A549 (cell line): ENCODE results near the gene ATAT1.

ENCODE experiments used
- BHLHE40 ChIP-seq: IDR thresholded peaks from 2 replicates; pipeline ENCODE4 v1.6.1; 2012; ENCODE audit warnings: low read depth, low read length, inconsistent platforms
- CHD2 ChIP-seq: fragments of 150-350 bp; IDR thresholded peaks from 2 replicates; pipeline ENCODE4 v1.6.1; 2014; ENCODE audit warnings: low read length; ENCODE audit not compliant: partially characterized antibody
- EHF ChIP-seq: fragments of 250-450 bp; sonication (Bioruptor Pico); IDR thresholded peaks from 2 replicates; pipeline ENCODE4 v1.5.0; 2020; ENCODE audit warnings: mild to moderate bottlenecking
- EP300 ChIP-seq, 2 experiments: fragments of >200 bp; sonication (Bioruptor Twin); formaldehyde crosslinking; IDR thresholded peaks; 2 replicates in 1 of 2; 3 replicates in 1 of 2; pipeline ENCODE4 v1.6.1; 2016 to 2017
- ESRRA ChIP-seq: fragments of 150-350 bp; IDR thresholded peaks from 2 replicates; pipeline ENCODE4 v1.6.1; 2014; ENCODE audit warnings: mild to moderate bottlenecking, low read length, borderline replicate concordance
- JUNB ChIP-seq: fragments of >200 bp; sonication (Bioruptor Twin); formaldehyde crosslinking; IDR thresholded peaks from 2 replicates; pipeline ENCODE4 v1.6.1; 2016
- NFE2L2 ChIP-seq: fragments of 150-350 bp; conservative IDR thresholded peaks from 2 replicates; pipeline ENCODE4 v1.6.1; 2014; ENCODE audit warnings: low read length
- POLR2A ChIP-seq: IDR thresholded peaks from 2 replicates; pipeline ENCODE4 v1.6.1; 2012; ENCODE audit warnings: mild to moderate bottlenecking, low read length
- TF ChIP-seq, protein P1 (sequence below): fragments of >200 bp; sonication (Bioruptor Twin); formaldehyde crosslinking; IDR thresholded peaks from 3 replicates; pipeline ENCODE4 v1.5.1; 2016
- TF ChIP-seq, protein P2 (sequence below): fragments of 200-600 bp; sonication (generic); IDR thresholded peaks from 2 replicates; pipeline ENCODE4 v1.6.1; 2016; ENCODE audit warnings: antibody characterized with exemption, mild to moderate bottlenecking, moderate library complexity
- TF ChIP-seq, protein P3 (sequence below): fragments of 450-650 bp; IDR thresholded peaks from 2 replicates; pipeline ENCODE4 v1.6.1; 2014; ENCODE audit warnings: antibody characterized with exemption
- TF ChIP-seq, protein P4 (sequence below): IDR thresholded peaks from 2 replicates; pipeline ENCODE4 v1.6.1; 2012
- TF ChIP-seq, protein P5 (sequence below): IDR thresholded peaks from 2 replicates; pipeline ENCODE4 v1.6.1; 2012; ENCODE audit warnings: low read depth, borderline replicate concordance

DNA sequence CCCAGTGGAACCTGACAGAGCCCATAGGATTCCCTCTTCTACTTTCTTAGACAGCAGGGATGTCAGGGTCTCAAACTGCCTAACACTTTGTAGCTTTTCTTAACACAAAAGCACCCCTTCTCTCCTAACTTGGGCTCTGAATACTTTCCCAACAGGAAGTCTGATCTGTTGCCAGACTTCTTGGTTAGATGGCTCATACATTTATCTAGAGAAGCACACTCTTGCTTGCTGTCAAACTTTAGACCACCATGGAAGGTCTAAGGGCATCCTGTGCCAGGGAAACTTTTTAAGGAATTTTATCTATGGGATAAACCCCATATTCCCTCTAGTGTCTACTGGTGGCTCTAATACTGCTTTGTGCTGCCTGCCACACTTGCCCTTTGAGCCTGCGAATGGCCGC lies 17.0 kb downstream of the ATAT1 start:
- TF ChIP-seq BHLHE40 (no peak), POLR2A (no peak), EHF (CRISPR knock-in tag) (no peak), EP300 (IDR thresholded peaks at IDR 0.05) (no peak), ESRRA (no peak), JUNB (no peak), NFE2L2 (no peak), CHD2 (no peak)
- TF ChIP-seq, protein P1, sequence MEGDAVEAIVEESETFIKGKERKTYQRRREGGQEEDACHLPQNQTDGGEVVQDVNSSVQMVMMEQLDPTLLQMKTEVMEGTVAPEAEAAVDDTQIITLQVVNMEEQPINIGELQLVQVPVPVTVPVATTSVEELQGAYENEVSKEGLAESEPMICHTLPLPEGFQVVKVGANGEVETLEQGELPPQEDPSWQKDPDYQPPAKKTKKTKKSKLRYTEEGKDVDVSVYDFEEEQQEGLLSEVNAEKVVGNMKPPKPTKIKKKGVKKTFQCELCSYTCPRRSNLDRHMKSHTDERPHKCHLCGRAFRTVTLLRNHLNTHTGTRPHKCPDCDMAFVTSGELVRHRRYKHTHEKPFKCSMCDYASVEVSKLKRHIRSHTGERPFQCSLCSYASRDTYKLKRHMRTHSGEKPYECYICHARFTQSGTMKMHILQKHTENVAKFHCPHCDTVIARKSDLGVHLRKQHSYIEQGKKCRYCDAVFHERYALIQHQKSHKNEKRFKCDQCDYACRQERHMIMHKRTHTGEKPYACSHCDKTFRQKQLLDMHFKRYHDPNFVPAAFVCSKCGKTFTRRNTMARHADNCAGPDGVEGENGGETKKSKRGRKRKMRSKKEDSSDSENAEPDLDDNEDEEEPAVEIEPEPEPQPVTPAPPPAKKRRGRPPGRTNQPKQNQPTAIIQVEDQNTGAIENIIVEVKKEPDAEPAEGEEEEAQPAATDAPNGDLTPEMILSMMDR, result no peak
- TF ChIP-seq, protein P2, sequence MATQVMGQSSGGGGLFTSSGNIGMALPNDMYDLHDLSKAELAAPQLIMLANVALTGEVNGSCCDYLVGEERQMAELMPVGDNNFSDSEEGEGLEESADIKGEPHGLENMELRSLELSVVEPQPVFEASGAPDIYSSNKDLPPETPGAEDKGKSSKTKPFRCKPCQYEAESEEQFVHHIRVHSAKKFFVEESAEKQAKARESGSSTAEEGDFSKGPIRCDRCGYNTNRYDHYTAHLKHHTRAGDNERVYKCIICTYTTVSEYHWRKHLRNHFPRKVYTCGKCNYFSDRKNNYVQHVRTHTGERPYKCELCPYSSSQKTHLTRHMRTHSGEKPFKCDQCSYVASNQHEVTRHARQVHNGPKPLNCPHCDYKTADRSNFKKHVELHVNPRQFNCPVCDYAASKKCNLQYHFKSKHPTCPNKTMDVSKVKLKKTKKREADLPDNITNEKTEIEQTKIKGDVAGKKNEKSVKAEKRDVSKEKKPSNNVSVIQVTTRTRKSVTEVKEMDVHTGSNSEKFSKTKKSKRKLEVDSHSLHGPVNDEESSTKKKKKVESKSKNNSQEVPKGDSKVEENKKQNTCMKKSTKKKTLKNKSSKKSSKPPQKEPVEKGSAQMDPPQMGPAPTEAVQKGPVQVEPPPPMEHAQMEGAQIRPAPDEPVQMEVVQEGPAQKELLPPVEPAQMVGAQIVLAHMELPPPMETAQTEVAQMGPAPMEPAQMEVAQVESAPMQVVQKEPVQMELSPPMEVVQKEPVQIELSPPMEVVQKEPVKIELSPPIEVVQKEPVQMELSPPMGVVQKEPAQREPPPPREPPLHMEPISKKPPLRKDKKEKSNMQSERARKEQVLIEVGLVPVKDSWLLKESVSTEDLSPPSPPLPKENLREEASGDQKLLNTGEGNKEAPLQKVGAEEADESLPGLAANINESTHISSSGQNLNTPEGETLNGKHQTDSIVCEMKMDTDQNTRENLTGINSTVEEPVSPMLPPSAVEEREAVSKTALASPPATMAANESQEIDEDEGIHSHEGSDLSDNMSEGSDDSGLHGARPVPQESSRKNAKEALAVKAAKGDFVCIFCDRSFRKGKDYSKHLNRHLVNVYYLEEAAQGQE, result no peak
- TF ChIP-seq, protein P3, sequence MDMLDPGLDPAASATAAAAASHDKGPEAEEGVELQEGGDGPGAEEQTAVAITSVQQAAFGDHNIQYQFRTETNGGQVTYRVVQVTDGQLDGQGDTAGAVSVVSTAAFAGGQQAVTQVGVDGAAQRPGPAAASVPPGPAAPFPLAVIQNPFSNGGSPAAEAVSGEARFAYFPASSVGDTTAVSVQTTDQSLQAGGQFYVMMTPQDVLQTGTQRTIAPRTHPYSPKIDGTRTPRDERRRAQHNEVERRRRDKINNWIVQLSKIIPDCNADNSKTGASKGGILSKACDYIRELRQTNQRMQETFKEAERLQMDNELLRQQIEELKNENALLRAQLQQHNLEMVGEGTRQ, result no peak
- TF ChIP-seq, protein P4, sequence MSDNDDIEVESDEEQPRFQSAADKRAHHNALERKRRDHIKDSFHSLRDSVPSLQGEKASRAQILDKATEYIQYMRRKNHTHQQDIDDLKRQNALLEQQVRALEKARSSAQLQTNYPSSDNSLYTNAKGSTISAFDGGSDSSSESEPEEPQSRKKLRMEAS, result no peak
- TF ChIP-seq, protein P5, sequence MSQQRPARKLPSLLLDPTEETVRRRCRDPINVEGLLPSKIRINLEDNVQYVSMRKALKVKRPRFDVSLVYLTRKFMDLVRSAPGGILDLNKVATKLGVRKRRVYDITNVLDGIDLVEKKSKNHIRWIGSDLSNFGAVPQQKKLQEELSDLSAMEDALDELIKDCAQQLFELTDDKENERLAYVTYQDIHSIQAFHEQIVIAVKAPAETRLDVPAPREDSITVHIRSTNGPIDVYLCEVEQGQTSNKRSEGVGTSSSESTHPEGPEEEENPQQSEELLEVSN, result no peak
